NT2/D1 (cell line): ENCODE data around the gene NPHP3.
A peak's percentile ranks its signal among the peaks of the same experiment; 100 is the strongest.

Source experiments
- DNase-seq: peaks from one replicate; pipeline ENCODE4 v3.0.0-alpha.2; 2011; ENCODE audit warnings: low read depth, low spot score
- H3K27me3 ChIP-seq: 2 replicates; pipeline ENCODE4 v1.6.0; 2011; ENCODE audit warnings: mild to moderate bottlenecking; ENCODE audit not compliant: insufficient read length, insufficient read depth
- H3K36me3 ChIP-seq: 2 replicates; pipeline ENCODE4 v1.6.1; 2011; ENCODE audit warnings: mild to moderate bottlenecking, low read length, mixed read lengths; ENCODE audit not compliant: insufficient read depth, insufficient read length
- H3K4me1 ChIP-seq: 2 replicates; pipeline ENCODE4 v1.5.1; 2011; ENCODE audit not compliant: insufficient read depth, insufficient read length
- H3K4me3 ChIP-seq: 2 replicates; pipeline ENCODE4 v1.5.1; 2011; ENCODE audit warnings: low read depth; ENCODE audit not compliant: insufficient read length
- H3K9ac ChIP-seq: 2 replicates; pipeline ENCODE4 v1.6.0; 2011; ENCODE audit warnings: low read depth; ENCODE audit not compliant: insufficient read length
- H3K9me3 ChIP-seq: 2 replicates; pipeline ENCODE4 v1.5.1; 2011; ENCODE audit warnings: mild to moderate bottlenecking, low read length; ENCODE audit not compliant: insufficient read depth
- SUZ12 ChIP-seq: IDR thresholded peaks from 2 replicates; pipeline ENCODE4 v1.6.1; 2011; ENCODE audit not compliant: insufficient read length, insufficient read depth; ENCODE audit errors: extremely low read depth
- YY1 ChIP-seq: IDR thresholded peaks from 2 replicates; pipeline ENCODE4 v1.6.1; 2011; ENCODE audit not compliant: insufficient read length, insufficient read depth
- ZNF274 ChIP-seq: IDR thresholded peaks from 2 replicates; pipeline ENCODE4 v1.6.1; 2011; ENCODE audit warnings: mild to moderate bottlenecking, low read depth, low read length

NPHP3 gene

DNA sequence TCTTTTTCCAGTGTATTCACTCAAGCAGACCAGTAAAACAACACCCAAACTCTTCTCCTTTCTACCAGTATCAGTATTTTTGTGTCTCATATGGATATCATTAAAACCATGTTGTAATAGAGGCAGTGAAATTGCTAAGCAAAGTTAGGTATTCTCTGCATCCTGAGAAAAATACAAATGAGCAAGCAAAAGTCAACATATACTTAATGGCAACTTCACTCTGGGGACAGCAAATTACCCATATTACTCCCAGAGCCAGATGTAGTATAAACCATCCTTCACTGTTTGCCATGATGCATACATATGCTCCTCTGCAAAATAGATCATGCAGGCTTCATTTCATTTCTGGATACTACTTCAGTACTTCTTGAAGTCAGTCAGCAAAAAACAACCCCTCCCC, 40.0 kb downstream of the NPHP3 start:
- no peak for TF ChIP-seq ZNF274
- no peak for TF ChIP-seq SUZ12
- TF ChIP-seq YY1 = no peak
- Histone ChIP-seq H3K9ac (no peak overlapping the region), H3K36me3 (peaks cover 60% of the 10 kb centered on the region), H3K27me3 (no peaks in the 10 kb centered on the region), H3K4me1 (no peaks in the 10 kb centered on the region), H3K4me3 (no peak overlapping the region), H3K9me3 (no peaks in the 10 kb centered on the region)
- no peak for DNase-seq

DNA sequence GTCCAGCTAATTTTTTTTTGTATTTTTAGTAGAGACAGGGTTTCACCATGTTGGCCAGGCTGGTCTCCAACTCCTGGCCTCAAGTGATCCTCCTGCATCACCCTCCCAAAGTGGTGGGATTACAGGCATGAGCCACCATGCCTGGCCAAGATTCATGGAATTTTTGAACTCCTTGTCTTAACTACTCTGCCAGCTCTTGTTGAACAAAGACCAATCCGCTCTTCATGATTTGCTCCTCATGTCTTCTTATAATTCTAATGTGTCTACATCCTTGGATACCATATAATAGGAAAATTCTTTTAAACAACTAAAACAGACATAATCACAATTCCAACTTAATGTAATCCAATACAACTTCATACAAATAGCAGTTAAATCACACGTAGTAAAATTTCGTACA, 40.8 kb downstream of the NPHP3 start:
- no peaks in the 10 kb centered on the region for H3K9me3 ChIP-seq

DNA sequence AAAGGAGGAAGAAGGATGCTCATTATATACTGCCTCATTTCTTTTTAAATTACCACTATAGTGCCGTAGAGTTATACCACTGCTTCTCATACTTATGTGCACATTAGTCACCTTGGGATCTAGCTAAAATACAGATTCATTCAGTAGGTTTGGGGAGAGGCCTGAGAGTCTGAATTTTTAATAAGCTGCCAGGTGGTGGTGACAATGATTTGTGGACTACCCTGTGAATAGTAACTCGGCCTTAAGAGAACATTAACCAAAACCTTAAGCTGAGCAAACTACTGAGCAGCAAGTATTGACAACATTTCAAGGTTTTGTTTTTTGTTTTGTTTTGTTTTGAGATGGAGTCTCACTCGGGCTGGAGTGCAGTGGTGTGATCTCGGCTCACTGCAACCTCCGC, 42.3 kb downstream of the NPHP3 start:
- Histone ChIP-seq H3K27me3 (no peaks in the 10 kb centered on the region), H3K9ac (no peak overlapping the region), H3K9me3 (no peaks in the 10 kb centered on the region), H3K4me3 (no peak overlapping the region), H3K4me1 (no peaks in the 10 kb centered on the region), H3K36me3 (peaks cover 75% of the 10 kb centered on the region)
- TF ChIP-seq ZNF274 (no peak), SUZ12 (no peak), YY1 (no peak)
- no peak for DNase-seq

More for the DNA sequence above, 40.8 kb downstream of the NPHP3 start:
- H3K9ac ChIP-seq = no peak overlapping the region
- no peaks in the 10 kb centered on the region for H3K4me1 ChIP-seq
- H3K36me3 ChIP-seq = peaks cover 60% of the 10 kb centered on the region
- no peaks in the 10 kb centered on the region for H3K27me3 ChIP-seq
- DNase-seq = no peak
- H3K4me3 ChIP-seq = no peak overlapping the region
- TF ChIP-seq ZNF274 (no peak), YY1 (no peak), SUZ12 (no peak)

DNA sequence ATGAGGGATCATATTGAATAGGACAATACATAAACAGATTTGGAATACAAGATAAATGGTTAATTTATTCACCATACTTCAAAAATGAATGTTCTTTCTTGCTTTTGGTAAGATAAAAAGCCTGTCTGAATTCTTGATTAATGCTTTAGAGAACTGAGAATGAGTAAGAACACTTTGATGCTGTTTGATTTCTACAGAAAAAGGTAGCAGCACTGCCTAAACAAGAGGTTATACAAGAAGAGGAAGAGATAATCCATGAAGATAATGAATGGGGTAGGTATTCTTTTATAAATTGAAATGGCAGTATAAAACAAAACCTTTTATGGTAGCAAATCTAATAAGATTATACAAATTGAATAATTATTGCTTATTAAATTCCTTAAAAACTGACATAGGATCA, 46.8 kb downstream of the NPHP3 start:
- no peaks in the 10 kb centered on the region for H3K27me3 ChIP-seq

DNA sequence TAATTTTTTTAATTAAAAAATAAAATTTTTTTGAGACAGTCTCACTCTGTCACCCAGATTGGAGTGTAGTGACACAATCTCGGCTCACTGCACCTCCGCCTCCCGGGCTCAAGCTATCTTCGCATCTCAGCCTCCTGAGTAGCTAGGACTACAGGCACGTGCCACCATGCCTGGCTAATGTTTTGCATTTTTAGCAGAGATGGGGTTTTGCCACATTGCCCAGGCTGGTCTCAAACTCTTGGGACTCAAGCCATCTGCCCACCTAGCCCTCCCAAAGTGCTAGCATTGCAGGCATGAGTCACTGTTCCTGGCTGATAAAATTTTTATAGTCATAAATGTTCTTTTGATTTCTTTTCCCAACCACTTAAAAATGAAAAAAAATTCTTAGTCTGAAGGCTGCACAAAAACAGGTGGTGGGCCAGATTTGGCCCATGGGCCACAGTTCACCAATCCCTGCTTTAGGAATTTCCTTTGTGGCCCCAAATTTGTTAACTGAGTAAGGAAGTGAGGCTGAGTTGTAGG, 52.9 kb downstream of the NPHP3 start:
- Histone ChIP-seq H3K9ac (no peak overlapping the region), H3K36me3 (peaks cover 62% of the 10 kb centered on the region), H3K27me3 (no peaks in the 10 kb centered on the region), H3K4me3 (no peak overlapping the region), H3K9me3 (no peaks in the 10 kb centered on the region), H3K4me1 (no peaks in the 10 kb centered on the region)
- TF ChIP-seq SUZ12 (no peak), YY1 (no peak), ZNF274 (no peak)
- DNase-seq = no peak

More for the DNA sequence above, 46.8 kb downstream of the NPHP3 start:
- Histone ChIP-seq H3K36me3 (peaks cover 77% of the 10 kb centered on the region), H3K4me3 (no peak overlapping the region), H3K9me3 (no peaks in the 10 kb centered on the region), H3K9ac (no peak overlapping the region), H3K4me1 (no peaks in the 10 kb centered on the region)
- no peak for TF ChIP-seq YY1
- no peak for TF ChIP-seq ZNF274
- TF ChIP-seq SUZ12 = no peak
- DNase-seq = no peak

DNA sequence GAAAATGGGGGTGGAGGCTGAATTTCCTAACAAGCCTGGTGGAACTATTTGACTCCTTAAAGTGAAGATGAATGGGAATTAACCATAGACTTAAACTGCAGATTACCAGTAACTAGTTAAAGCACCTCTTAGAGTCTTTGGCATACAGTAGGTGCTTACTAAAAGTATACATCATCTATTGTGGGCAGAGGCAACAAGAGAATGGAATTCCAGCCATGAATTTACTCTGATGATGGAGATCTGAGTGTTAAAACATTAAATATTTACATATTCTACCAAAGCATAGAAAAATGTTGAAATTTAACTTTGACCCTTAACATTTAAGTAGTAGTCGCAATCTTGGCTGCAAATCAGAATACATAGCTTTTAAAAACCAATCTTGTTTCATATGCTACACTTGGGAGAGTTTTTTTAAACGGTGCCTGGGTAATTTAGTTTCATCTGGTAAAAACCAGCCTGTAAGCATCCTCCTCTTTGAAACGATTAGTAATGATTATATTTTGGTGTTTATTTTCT, 56.9 kb downstream of the NPHP3 start:
- no peak for TF ChIP-seq SUZ12
- no peak for TF ChIP-seq YY1
- no peak for TF ChIP-seq ZNF274
- Histone ChIP-seq H3K4me3 (no peak overlapping the region), H3K27me3 (no peaks in the 10 kb centered on the region), H3K36me3 (peaks cover 39% of the 10 kb centered on the region), H3K9ac (no peak overlapping the region), H3K4me1 (no peaks in the 10 kb centered on the region), H3K9me3 (no peaks in the 10 kb centered on the region)
- DNase-seq = no peak

DNA sequence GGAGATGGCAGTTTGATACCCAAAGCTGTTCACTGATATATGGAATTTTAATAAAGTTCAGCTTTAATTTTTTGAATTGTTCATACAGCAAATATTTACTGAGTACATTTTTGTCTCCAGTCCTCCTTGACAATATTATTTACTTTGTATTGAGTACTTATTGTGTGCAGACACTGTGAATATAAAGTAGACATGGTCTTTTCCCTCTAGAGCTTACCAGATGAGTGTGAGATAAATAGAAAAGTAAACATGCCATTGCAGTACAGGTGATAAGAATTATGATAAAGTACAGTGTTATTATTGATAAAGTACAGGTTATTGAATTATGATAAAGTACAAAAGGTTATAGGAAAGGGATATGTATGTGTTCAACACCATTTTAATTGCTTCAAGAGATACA, 60.0 kb downstream of the NPHP3 start:
- H3K4me3 ChIP-seq = no peak overlapping the region
- H3K9ac ChIP-seq = no peak overlapping the region
- no peaks in the 10 kb centered on the region for H3K9me3 ChIP-seq
- TF ChIP-seq YY1 = no peak
- no peak for TF ChIP-seq ZNF274
- TF ChIP-seq SUZ12 = no peak
- no peaks in the 10 kb centered on the region for H3K27me3 ChIP-seq
- H3K4me1 ChIP-seq = no peaks in the 10 kb centered on the region
- DNase-seq = no peak
- peaks cover 23% of the 10 kb centered on the region for H3K36me3 ChIP-seq

DNA sequence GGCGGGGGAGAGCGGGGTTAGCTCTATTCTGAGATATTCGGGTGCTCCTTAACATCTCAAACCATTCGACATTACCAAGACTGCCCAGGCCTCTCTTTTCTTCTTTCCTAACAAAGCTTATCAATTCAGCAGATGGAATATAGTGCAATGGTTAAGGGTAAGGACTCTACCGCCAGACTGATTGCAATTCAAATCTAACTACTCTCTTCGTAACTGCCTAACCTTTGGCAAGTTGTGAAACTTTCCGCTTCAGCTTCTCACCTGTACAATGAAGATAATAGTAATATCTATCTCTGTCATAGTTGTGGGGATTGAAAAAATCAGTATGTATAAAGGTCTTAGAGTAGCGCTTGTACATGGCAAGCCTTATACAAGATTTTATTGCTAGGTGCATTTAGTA, 61.1 kb downstream of the NPHP3 start:
- H3K4me3 ChIP-seq = peak overlapping the region; percentile 83
- H3K9me3 ChIP-seq = no peaks in the 10 kb centered on the region
- TF ChIP-seq YY1 = no peak
- TF ChIP-seq SUZ12 = no peak
- TF ChIP-seq ZNF274 = no peak
- peak overlapping the region; percentile 90 for H3K9ac ChIP-seq
- no peaks in the 10 kb centered on the region for H3K4me1 ChIP-seq
- peaks cover 15% of the 10 kb centered on the region for H3K36me3 ChIP-seq
- H3K27me3 ChIP-seq = no peaks in the 10 kb centered on the region
- DNase-seq = no peak
